ENCODE data around the gene INPP4A.

GRCh38 chr2:98426771-98427170 lies 17.9 kb upstream of the INPP4A start:
- TF ChIP-seq POLR2AphosphoS5 (IDR thresholded peaks at IDR 0.05; ENCODE audit: borderline replicate concordance, low read depth, low read length), result no peak
- TF ChIP-seq EZH2 (IDR thresholded peaks at IDR 0.05), result no peak
